Aorta (tissue), 5 donors: ENCODE results near the gene ABCC8. TPM values are rescaled to one million over a fixed set of nuclear protein-coding genes. Genes with fewer than 3 reads are reported as not detected.

Experiments used
- ATAC-seq: fragments of 200-7000 bp; cut with Tn5 transposase; one replicate; pipeline ENCODE4 v1.9.1; 2022; ENCODE audit warnings: moderate library complexity; ENCODE audit not compliant: low FRiP score
- DNase-seq, 2 donors: peaks; one replicate each; pipeline ENCODE4 v3.0.0-alpha.2; 2020
- H3K27ac ChIP-seq, 2 donors: one replicate each; pipeline ENCODE4 v1.5.1; 2013; ENCODE audit warnings: low read length in 2 of 2, mild to moderate bottlenecking in 2 of 2, moderate library complexity in 2 of 2, control low read depth in 1 of 2, inconsistent platforms in 1 of 2, low read depth in 1 of 2
- H3K27me3 ChIP-seq, 2 donors: one replicate each; pipeline ENCODE4 v1.6.1; 2013; ENCODE audit warnings: control low read depth in 1 of 2, low read length in 1 of 2, mild to moderate bottlenecking in 1 of 2, moderate library complexity in 1 of 2; ENCODE audit not compliant: insufficient read depth in 2 of 2, control insufficient read depth in 1 of 2
- H3K36me3 ChIP-seq, 2 donors: one replicate each; pipeline ENCODE4 v1.6.1; 2013; ENCODE audit warnings: control low read depth in 1 of 2, low read length in 1 of 2, mild to moderate bottlenecking in 1 of 2; ENCODE audit not compliant: insufficient read depth in 2 of 2, control insufficient read depth in 1 of 2
- H3K4me1 ChIP-seq, 2 donors: one replicate each; pipeline ENCODE4 v1.6.1; 2013; ENCODE audit warnings: low read length in 2 of 2, control low read depth in 1 of 2, mild to moderate bottlenecking in 1 of 2, moderate library complexity in 1 of 2; ENCODE audit not compliant: insufficient read depth in 2 of 2, control insufficient read depth in 1 of 2
- H3K4me3 ChIP-seq, 2 donors: one replicate each; pipeline ENCODE4 v1.5.1; 2013; ENCODE audit warnings: low read length in 2 of 2, control low read depth in 1 of 2, mild to moderate bottlenecking in 1 of 2
- H3K9me3 ChIP-seq: one replicate; pipeline ENCODE4 v1.6.1; 2013; ENCODE audit warnings: mild to moderate bottlenecking, low read length; ENCODE audit not compliant: control insufficient read depth
- WGBS, 2 donors: extraction: QIAGEN DNeasy Blood & Tissue Kit; methylation state at CpG; one replicate each; pipeline ENCODE4 v1.1.7; 2013; 5-methylcytosine and 5-hydroxymethylcytosine counted together
- intact Hi-C, 2 donors: fragments of 100-400 bp; cut with DNase I; formaldehyde crosslinking; loops; one replicate each; pipeline versions ENCODE4 v1.14.2 to v1.15.0; 2022
- polyA plus RNA-seq, 2 donors: library from polyadenylated mRNA; stranded (reverse); fragments of 200-250 nt; gene quantifications; one replicate each; pipeline ENCODE4 v1.2.3, GENCODE V29; 2013
- total RNA-seq, 2 donors: library from RNA; stranded (reverse); fragmentation: NEBNext Ultra II Directional; extraction: Animal tissue kit (Norgen Biotek cat#: 25700); gene quantifications; one replicate each; pipeline ENCODE4 v1.2.1, GENCODE V29; 2021
- donor health status: healthy with polysubstance abuse.
- donor health status: Bipolar disorder and iron deficiency.
- donor health status: DM: no; HTN: no; CAD: no.
- donor health status: DM: no; HTN: no; CAD: no.
- donor health status: DM: yes; HTN: yes; CAD: no.

Gene ABCC8
- total and polyA plus RNA-seq, 4 donors, result 0.32 to 2.5 (median 0.59) TPM; not detected in 1

DNA sequence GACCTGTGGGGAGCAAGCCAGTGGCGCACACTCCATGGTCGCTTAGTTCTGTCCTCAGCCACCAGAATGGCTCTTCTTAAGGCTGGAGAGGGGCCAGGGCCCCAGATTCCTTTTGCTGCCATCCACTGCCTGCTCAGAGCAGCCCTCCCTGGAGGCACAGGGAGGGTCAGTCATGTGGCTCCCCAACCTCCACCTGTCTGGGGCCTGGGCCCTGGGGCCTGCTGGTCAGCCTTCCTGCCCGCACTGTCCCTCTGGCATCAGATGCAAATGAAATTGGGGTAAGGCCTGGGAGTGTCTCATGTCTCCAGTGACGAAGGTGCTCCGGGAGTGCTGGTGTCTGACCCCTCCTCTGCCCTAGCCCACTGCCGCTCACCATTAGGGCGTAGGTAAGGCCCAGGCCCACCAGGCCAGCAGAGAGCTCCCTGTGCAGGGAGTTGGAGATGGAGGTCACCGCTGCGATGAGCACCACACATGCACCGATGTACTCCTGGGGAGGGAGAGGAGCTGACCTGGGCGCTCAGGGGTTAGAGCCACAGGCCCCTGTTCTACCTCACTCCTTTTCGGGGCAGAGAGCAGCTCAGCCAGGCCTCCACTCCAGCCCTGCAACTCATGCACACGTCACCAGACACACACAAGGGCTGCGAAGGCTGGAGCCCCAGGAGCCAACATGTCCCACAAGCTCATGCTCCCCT, 79.2 kb downstream of the ABCC8 start:
- H3K36me3 ChIP-seq, result no peaks in the 10 kb centered on the region
- no peaks in the 10 kb centered on the region for H3K9me3 ChIP-seq
- 93 to 95% methylated on average over 14 of the region's 14 CpGs for WGBS, 2 donors
- no peaks in the 10 kb centered on the region for H3K27me3 ChIP-seq
- H3K4me3 ChIP-seq, result no peak overlapping the region
- ATAC-seq (no peak), DNase-seq (no peak)
- intact Hi-C loops, result no loop called here
- no peak overlapping the region for H3K27ac ChIP-seq
- H3K4me1 ChIP-seq, result no peaks in the 10 kb centered on the region

- Histone ChIP-seq H3K27ac (no peak overlapping the region), H3K4me1 (no peaks in the 10 kb centered on the region), H3K36me3 (no peaks in the 10 kb centered on the region), H3K9me3 (no peaks in the 10 kb centered on the region), H3K4me3 (no peak overlapping the region), H3K27me3 (no peaks in the 10 kb centered on the region)
- ATAC-seq (no peak), DNase-seq (no peak)
- intact Hi-C loops, result no loop called here
- 92 to 94% methylated on average over 21 to 22 of the region's 22 CpGs for WGBS, 2 donors
These were observed 79.9 kb downstream of the ABCC8 start for GRCh38 chr11:17396598-17397310.

DNA sequence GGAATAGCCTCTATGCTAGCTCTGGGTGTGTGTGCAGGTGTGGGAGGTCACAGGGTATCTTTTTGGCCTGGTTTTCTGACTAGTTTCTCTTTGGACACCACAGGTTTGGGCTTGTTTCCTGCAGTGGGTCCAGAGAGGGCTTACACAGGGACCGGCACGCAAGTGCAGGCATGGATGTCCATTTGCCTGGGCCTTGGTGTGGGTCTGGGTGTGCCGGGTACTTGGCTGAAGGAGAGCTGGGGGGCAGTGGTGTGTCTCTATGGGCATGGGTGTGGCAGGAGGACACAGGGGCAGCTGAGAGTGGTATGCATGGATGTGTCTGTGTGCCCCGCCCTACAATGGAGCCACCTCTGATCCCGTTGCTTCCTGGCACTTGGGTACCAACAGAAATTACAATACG, 80.7 kb downstream of the ABCC8 start:
- no peaks in the 10 kb centered on the region for H3K36me3 ChIP-seq
- no peaks in the 10 kb centered on the region for H3K9me3 ChIP-seq
- DNase-seq (no peak), ATAC-seq (no peak)
- intact Hi-C loops, result no loop called here
- H3K27ac ChIP-seq, result no peak overlapping the region
- no peak overlapping the region for H3K4me3 ChIP-seq
- H3K27me3 ChIP-seq, result no peaks in the 10 kb centered on the region
- no peaks in the 10 kb centered on the region for H3K4me1 ChIP-seq
- WGBS, 2 donors, result 91 to 94% methylated on average over 6 of the region's 6 CpGs

GRCh38 chr11:17395554-17395961, 81.1 kb downstream of the ABCC8 start:
- ATAC-seq (no peak), DNase-seq (no peak)
- Histone ChIP-seq H3K4me1 (no peaks in the 10 kb centered on the region), H3K27ac (no peak overlapping the region), H3K4me3 (no peak overlapping the region), H3K27me3 (no peaks in the 10 kb centered on the region), H3K36me3 (no peaks in the 10 kb centered on the region), H3K9me3 (no peaks in the 10 kb centered on the region)
- WGBS, 2 donors, result 95 to 96% methylated on average over 20 of the region's 20 CpGs
- intact Hi-C loops, result no loop called here

- no peaks in the 10 kb centered on the region for H3K27me3 ChIP-seq
- WGBS, 2 donors, result 89 to 90% methylated on average over 10 of the region's 10 CpGs
- DNase-seq (no peak), ATAC-seq (no peak)
- H3K27ac ChIP-seq, result no peak overlapping the region
- H3K9me3 ChIP-seq, result no peaks in the 10 kb centered on the region
- intact Hi-C loops, result no loop called here
- H3K4me3 ChIP-seq, result no peak overlapping the region
- no peaks in the 10 kb centered on the region for H3K4me1 ChIP-seq
- H3K36me3 ChIP-seq, result no peaks in the 10 kb centered on the region
These were observed 81.8 kb downstream of the ABCC8 start for GRCh38 chr11:17394743-17395390.

DNA sequence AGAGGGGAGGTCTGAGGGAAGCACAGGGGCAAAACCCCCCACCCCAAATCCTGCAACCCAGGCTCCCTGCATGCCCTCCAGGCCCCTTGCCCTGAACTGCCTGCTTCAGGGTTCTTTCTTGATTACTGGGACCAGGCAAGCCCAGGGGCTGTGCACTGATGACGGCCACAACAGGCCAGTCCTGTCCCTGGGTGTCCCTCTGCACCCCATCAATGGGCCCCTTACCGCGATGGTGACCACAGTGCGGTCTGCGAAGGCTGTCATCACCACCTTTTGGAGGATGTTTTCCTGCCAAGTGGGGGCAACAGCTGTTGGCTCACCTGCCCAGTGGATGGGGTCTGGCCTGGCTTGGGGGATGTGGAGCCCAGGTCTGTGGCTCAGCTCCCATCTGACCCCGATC, 83.2 kb downstream of the ABCC8 start:
- DNase-seq, result no peak
- intact Hi-C loops, result no loop called here
- no peaks in the 10 kb centered on the region for H3K27me3 ChIP-seq
- no peak overlapping the region for H3K27ac ChIP-seq
- H3K4me1 ChIP-seq, result no peaks in the 10 kb centered on the region
- no peaks in the 10 kb centered on the region for H3K36me3 ChIP-seq
- WGBS, 2 donors, result 93 to 94% methylated on average over 6 of the region's 6 CpGs
- no peaks in the 10 kb centered on the region for H3K9me3 ChIP-seq
- no peak overlapping the region for H3K4me3 ChIP-seq
- no peak for ATAC-seq

DNA sequence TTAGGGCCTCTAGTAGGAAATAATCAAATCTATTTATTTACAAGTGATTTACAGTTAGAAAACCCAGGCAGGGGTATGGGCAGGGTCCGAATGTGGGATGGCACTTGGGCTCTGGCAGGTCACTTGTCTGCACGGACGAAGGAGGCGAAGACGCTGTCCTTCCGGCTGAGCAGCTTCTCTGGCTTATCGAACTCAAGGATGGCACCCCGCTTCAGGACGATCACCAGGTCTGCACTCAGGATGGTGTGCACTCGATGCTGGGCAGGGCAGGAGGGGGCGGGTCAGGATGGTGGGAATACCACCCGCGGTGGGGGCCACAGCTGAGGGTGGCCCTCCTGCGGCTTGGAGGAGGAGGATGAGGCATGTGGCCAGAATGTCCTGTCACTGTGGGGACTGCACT, 83.8 kb downstream of the ABCC8 start:
- no peak for DNase-seq
- Histone ChIP-seq H3K27me3 (no peaks in the 10 kb centered on the region), H3K27ac (no peak overlapping the region), H3K9me3 (no peaks in the 10 kb centered on the region), H3K4me1 (no peaks in the 10 kb centered on the region), H3K4me3 (no peak overlapping the region), H3K36me3 (no peaks in the 10 kb centered on the region)
- intact Hi-C loops, result no loop called here
- WGBS, 2 donors, result 86 to 92% methylated on average over 14 of the region's 14 CpGs
- ATAC-seq, result no peak

- intact Hi-C loops, result no loop called here
- WGBS, 2 donors, result 94 to 95% methylated on average over 3 of the region's 3 CpGs
- Histone ChIP-seq H3K4me1 (no peaks in the 10 kb centered on the region), H3K27me3 (no peaks in the 10 kb centered on the region), H3K27ac (no peak overlapping the region), H3K4me3 (no peak overlapping the region), H3K9me3 (no peaks in the 10 kb centered on the region), H3K36me3 (no peaks in the 10 kb centered on the region)
- DNase-seq (no peak), ATAC-seq (no peak)
These were observed 84.9 kb downstream of the ABCC8 start for GRCh38 chr11:17391493-17392355.
